ENCODE results near the gene EML3. TPM values are rescaled to one million over a fixed set of nuclear protein-coding genes. Genes with fewer than 3 reads are reported as not detected.

Gene EML3
- total and polyA plus RNA-seq, 2 of the 13 experiments (the other 11 are each of a cell fraction or from before 2014, with no cell fraction given): 10.6 to 12.3 TPM

DNA sequence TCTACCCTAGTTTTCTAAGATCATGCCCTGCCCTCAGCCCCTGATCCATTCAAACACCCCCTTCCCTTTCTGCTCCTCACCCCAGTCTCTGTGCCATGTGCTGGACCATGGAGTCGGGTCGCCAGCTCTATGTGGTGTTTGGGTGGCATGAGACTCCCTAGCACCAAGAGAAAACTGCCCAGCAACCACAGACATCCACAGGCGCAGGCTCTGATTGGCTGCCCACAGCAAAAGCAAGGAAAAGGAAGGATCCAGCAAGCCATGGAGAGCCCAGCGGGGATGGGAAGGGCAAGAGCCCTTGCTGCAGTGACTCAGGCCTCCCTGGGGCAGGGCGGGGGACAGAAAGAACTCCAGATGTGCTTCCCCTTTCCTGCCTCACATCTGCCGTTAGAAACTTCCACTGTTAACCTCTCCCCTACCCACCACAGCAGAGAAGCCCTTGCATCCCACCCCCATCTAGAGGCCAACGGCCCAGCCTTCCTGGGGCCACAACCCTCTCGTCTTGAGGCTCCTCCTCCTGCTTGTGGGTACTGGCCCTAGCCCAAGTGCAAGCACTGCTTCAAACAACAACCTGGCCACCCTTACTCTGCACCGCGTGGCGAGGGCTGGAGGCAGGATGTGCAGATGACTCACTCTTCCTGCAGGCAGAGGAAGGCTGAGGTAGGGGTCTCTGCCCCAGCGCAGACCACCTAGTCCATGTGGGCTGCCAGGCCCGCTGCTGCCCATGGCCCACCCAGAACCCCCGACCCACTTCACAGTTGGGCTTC lies 56.3 kb downstream of the EML3 start (continued):
- TF ChIP-seq SRF (IDR thresholded peaks at IDR 0.05; ENCODE audit: low read depth, low read length) (no peak), KLF16 (CRISPR knock-in tag; IDR thresholded peaks at IDR 0.05) (no peak), FOSL2 (CRISPR knock-in tag; IDR thresholded peaks at IDR 0.05) (peak; percentile 83), ZBTB33 (CRISPR knock-in tag; IDR thresholded peaks at IDR 0.05) (peak; percentile 70), GFI1 (CRISPR knock-in tag; IDR thresholded peaks at IDR 0.05; ENCODE audit: borderline replicate concordance) (no peak), TBX2 (CRISPR knock-in tag; IDR thresholded peaks at IDR 0.05; ENCODE audit: borderline replicate concordance) (peak; percentile 64), ETV5 (CRISPR knock-in tag; IDR thresholded peaks at IDR 0.05; ENCODE audit: borderline replicate concordance) (peak; percentile 44; the same call in 1 of the 2 replicates), ZNF761 (CRISPR knock-in tag; conservative IDR thresholded peaks at IDR 0.05) (no peak), RFX5 (IDR thresholded peaks at IDR 0.05; ENCODE audit: low read depth, low read length) (peak; percentile 99), TBX3 (IDR thresholded peaks at IDR 0.05; ENCODE audit: borderline replicate concordance) (peak; percentile 96), NFKBIZ (CRISPR knock-in tag; IDR thresholded peaks at IDR 0.05) (no peak), ZNF619 (CRISPR knock-in tag; IDR thresholded peaks at IDR 0.05) (no peak), JARID2 (CRISPR knock-in tag; IDR thresholded peaks at IDR 0.05; ENCODE audit: insufficient replicate concordance) (no peak), SMARCC2 (IDR thresholded peaks at IDR 0.05) (no peak), PITX1 (CRISPR knock-in tag; IDR thresholded peaks at IDR 0.05) (0 out of 2 replicates have a peak, but pooled peaks have one; percentile 6), ZBTB26 (CRISPR knock-in tag; IDR thresholded peaks at IDR 0.05; ENCODE audit: borderline replicate concordance) (no peak), ZNF572 (CRISPR knock-in tag; IDR thresholded peaks at IDR 0.05) (no peak), PAWR (CRISPR knock-in tag; IDR thresholded peaks at IDR 0.05; ENCODE audit: borderline replicate concordance) (no peak), POLR2G (IDR thresholded peaks at IDR 0.05; ENCODE audit: low read depth, low read length) (peak; percentile 22), MTF2 (CRISPR knock-in tag; IDR thresholded peaks at IDR 0.05; ENCODE audit: borderline replicate concordance) (no peak)

Measured in HepG2 (cell line).